Activated CD4-positive, alpha-beta T cell treated with anti-CD3 and anti-CD28 coated beads, Interleukin-2, amount 50 U/mL, for 4 hours (primary cell): Measurements from ENCODE around the gene RFT1.

Experiments
- DNase-seq, 2 experiments: peaks; one replicate each; pipeline ENCODE4 v3.0.0-alpha.2; 2020

Gene RFT1

GRCh38 chr3:53084310-53085001 lies 45.8 kb downstream of the RFT1 start:
- DNase-seq, result no peak

- no peak for DNase-seq
Observed at GRCh38 chr3:53083949-53084309, 46.3 kb downstream of the RFT1 start.

- no peak for DNase-seq
Observed at GRCh38 chr3:53083521-53083920, 46.7 kb downstream of the RFT1 start.

GRCh38 chr3:53082736-53083135 lies 47.5 kb downstream of the RFT1 start:
- no peak for DNase-seq

GRCh38 chr3:53081318-53081717 lies 48.9 kb downstream of the RFT1 start:
- DNase-seq, result no peak

GRCh38 chr3:53080612-53081205 lies 49.5 kb downstream of the RFT1 start:
- DNase-seq, result no peak

- DNase-seq, result no peak
Observed at GRCh38 chr3:53079791-53080555, 50.3 kb downstream of the RFT1 start.

- no peak for DNase-seq
Observed at GRCh38 chr3:53079147-53079546, 51.1 kb downstream of the RFT1 start.

GRCh38 chr3:53078656-53079055 lies 51.6 kb downstream of the RFT1 start:
- DNase-seq, result no peak

- no peak for DNase-seq
Observed at GRCh38 chr3:53077476-53078220, 52.6 kb downstream of the RFT1 start.

GRCh38 chr3:53075743-53076140 lies 54.5 kb downstream of the RFT1 start:
- DNase-seq, result no peak

- no peak for DNase-seq
Observed at GRCh38 chr3:53074761-53075742, 55.2 kb downstream of the RFT1 start.

- no peak for DNase-seq
Observed at GRCh38 chr3:53074366-53074696, 55.9 kb downstream of the RFT1 start.

GRCh38 chr3:53073553-53074365 lies 56.5 kb downstream of the RFT1 start:
- no peak for DNase-seq

GRCh38 chr3:53072653-53073552 lies 57.3 kb downstream of the RFT1 start:
- peak; percentile 87 for DNase-seq

- DNase-seq, result no peak
Observed at GRCh38 chr3:53071882-53072431, 58.3 kb downstream of the RFT1 start.

- DNase-seq, result no peak
Observed at GRCh38 chr3:53069422-53070068, 60.7 kb downstream of the RFT1 start.

GRCh38 chr3:53068176-53068575 lies 62.1 kb downstream of the RFT1 start:
- no peak for DNase-seq

- no peak for DNase-seq
Observed at GRCh38 chr3:53067567-53067966, 62.7 kb downstream of the RFT1 start.
